C4-2B (cell line): ENCODE results near the gene GTF2IRD1.

Source experiments
- ZFX ChIP-seq: fragments of 450-650 bp; IDR thresholded peaks from 2 replicates; pipeline ENCODE4 v1.6.1; 2017
- TF ChIP-seq, protein P1 (sequence below): fragments of 450-650 bp; conservative IDR thresholded peaks from 2 replicates; pipeline ENCODE4 v1.5.1; 2017; ENCODE audit warnings: mild to moderate bottlenecking

DNA sequence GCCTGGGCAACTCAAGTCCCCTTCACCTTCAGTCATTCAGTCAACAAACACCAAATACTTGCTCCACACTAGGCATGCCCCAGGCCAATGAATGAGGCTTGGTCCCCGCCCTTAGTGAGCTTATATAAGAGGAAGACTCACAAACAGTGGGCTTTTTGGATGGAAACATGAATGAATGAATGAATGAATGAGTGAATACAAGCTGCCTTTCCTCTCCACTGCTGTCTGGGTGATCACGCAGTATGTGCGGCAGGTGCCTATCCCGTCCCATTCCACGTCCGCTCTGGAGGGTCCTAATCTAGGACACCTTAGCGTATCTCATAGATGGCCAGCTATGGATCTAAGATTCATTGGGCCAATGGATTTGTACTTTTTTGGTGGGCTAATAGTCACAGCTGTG is 184.0 kb downstream of the GTF2IRD1 start:
- TF ChIP-seq, protein P1, sequence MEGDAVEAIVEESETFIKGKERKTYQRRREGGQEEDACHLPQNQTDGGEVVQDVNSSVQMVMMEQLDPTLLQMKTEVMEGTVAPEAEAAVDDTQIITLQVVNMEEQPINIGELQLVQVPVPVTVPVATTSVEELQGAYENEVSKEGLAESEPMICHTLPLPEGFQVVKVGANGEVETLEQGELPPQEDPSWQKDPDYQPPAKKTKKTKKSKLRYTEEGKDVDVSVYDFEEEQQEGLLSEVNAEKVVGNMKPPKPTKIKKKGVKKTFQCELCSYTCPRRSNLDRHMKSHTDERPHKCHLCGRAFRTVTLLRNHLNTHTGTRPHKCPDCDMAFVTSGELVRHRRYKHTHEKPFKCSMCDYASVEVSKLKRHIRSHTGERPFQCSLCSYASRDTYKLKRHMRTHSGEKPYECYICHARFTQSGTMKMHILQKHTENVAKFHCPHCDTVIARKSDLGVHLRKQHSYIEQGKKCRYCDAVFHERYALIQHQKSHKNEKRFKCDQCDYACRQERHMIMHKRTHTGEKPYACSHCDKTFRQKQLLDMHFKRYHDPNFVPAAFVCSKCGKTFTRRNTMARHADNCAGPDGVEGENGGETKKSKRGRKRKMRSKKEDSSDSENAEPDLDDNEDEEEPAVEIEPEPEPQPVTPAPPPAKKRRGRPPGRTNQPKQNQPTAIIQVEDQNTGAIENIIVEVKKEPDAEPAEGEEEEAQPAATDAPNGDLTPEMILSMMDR, result no peak
- TF ChIP-seq ZFX, result no peak
